Upper lobe of left lung (tissue), 6 donors: ENCODE measurements around the gene ONECUT3. TPM values are rescaled to one million over a fixed set of nuclear protein-coding genes. Genes with fewer than 3 reads are reported as not detected.

Experiments used
- ATAC-seq, 2 donors: fragments of 200-7000 bp; cut with Tn5 transposase; one replicate each; pipeline ENCODE4 v1.9.1; 2022; ENCODE audit warnings: mild to moderate bottlenecking in 2 of 2, moderate library complexity in 2 of 2; ENCODE audit not compliant: low FRiP score in 2 of 2
- DNase-seq, 2 donors: peaks; one replicate each; pipeline ENCODE4 v3.0.0-alpha.2; 2019 to 2020
- H3K27ac ChIP-seq, 4 donors: fragments of 200-600 bp; sonication (generic); one replicate each; pipeline ENCODE4 v1.5.1; 2016 to 2019
- H3K27me3 ChIP-seq, 4 donors: fragments of 200-600 bp; sonication (generic); one replicate each; pipeline ENCODE4 v1.5.1; 2017 to 2019
- H3K36me3 ChIP-seq, 4 donors: fragments of 200-600 bp; sonication (generic); one replicate each; pipeline ENCODE4 v1.5.1; 2016 to 2019
- H3K4me1 ChIP-seq, 4 donors: fragments of 200-600 bp; sonication (generic); one replicate each; pipeline ENCODE4 v1.5.1; 2018 to 2019
- H3K4me3 ChIP-seq, 4 donors: fragments of 200-600 bp; sonication (generic); one replicate each; pipeline ENCODE4 v1.5.1; 2017 to 2019; ENCODE audit warnings: mild to moderate bottlenecking in 2 of 4, moderate library complexity in 1 of 4
- H3K9me3 ChIP-seq, 4 donors: fragments of 200-600 bp; sonication (generic); one replicate each; pipeline ENCODE4 v1.5.1; 2018 to 2019
- EP300 ChIP-seq, 4 donors: sonication (generic); formaldehyde crosslinking; IDR thresholded peaks; one replicate each; pipeline ENCODE4 v1.5.1; 2017; ENCODE audit warnings: antibody characterized with exemption in 4 of 4, control low read depth in 2 of 4
- POLR2A ChIP-seq, 4 donors: fragments of 450-650 bp; IDR thresholded peaks; one replicate each; pipeline ENCODE4 v1.5.1; 2016 to 2017; ENCODE audit warnings: antibody characterized with exemption in 4 of 4, mild to moderate bottlenecking in 2 of 4
- POLR2AphosphoS5 ChIP-seq, 2 donors: sonication (generic); formaldehyde crosslinking; IDR thresholded peaks; one replicate each; pipeline ENCODE4 v1.5.1; 2017; ENCODE audit warnings: antibody characterized with exemption in 2 of 2
- WGBS, 2 donors: methylation state at CpG; one replicate each; pipeline ENCODE4 v1.1.5; 2017 to 2018; 5-methylcytosine and 5-hydroxymethylcytosine counted together
- total RNA-seq, 6 donors: library from RNA; depleted of rRNA in 4 of 6; stranded (reverse); fragments of >200 nt in 4 of 6; gene quantifications; one replicate each; pipeline versions ENCODE4 v1.1.0 to v1.2.1, GENCODE V29; 2016 to 2021
- TF ChIP-seq, protein P1 (sequence below), 6 experiments: fragments of 450-650 bp in 4 of 6; fragments of 200-600 bp in 2 of 6; sonication (generic) in 2 of 6; IDR thresholded peaks; one replicate each; pipeline ENCODE4 v1.5.1; 2016 to 2019; ENCODE audit warnings: antibody characterized with exemption in 6 of 6
- donor health status: DM: no; HTN: no; CAD: no; lungs with moderate emphysema.
- donor health status: DM: no; HTN: yes; CAD: no; lungs with severe emphysema.

The ONECUT3 gene
- total RNA-seq, 6 donors from 2014 or later, result not detected

GRCh38 chr19:1762243-1763117, 9.2 kb downstream of the ONECUT3 start:
- no peak overlapping the region for H3K27ac ChIP-seq
- DNase-seq (peak in 1 of 2 donors; percentile 78), ATAC-seq (no peak)
- TF ChIP-seq, protein P1, sequence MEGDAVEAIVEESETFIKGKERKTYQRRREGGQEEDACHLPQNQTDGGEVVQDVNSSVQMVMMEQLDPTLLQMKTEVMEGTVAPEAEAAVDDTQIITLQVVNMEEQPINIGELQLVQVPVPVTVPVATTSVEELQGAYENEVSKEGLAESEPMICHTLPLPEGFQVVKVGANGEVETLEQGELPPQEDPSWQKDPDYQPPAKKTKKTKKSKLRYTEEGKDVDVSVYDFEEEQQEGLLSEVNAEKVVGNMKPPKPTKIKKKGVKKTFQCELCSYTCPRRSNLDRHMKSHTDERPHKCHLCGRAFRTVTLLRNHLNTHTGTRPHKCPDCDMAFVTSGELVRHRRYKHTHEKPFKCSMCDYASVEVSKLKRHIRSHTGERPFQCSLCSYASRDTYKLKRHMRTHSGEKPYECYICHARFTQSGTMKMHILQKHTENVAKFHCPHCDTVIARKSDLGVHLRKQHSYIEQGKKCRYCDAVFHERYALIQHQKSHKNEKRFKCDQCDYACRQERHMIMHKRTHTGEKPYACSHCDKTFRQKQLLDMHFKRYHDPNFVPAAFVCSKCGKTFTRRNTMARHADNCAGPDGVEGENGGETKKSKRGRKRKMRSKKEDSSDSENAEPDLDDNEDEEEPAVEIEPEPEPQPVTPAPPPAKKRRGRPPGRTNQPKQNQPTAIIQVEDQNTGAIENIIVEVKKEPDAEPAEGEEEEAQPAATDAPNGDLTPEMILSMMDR (IDR thresholded peaks at IDR 0.05), result no peak
- TF ChIP-seq POLR2A (IDR thresholded peaks at IDR 0.05) (no peak), POLR2AphosphoS5 (IDR thresholded peaks at IDR 0.05) (no peak), EP300 (IDR thresholded peaks at IDR 0.05) (no peak)
- WGBS, 2 donors, result 5 to 8% methylated on average over 20 to 21 of the region's 56 CpGs
- no peaks in the 10 kb centered on the region for H3K36me3 ChIP-seq
- H3K4me1 ChIP-seq, result peaks cover 0 to 8% (median 5%) of the 10 kb centered on the region in 4 donors
- peaks cover 0 to 91% (median 56%) of the 10 kb centered on the region in 4 donors for H3K27me3 ChIP-seq
- H3K9me3 ChIP-seq, result no peaks in the 10 kb centered on the region
- no peak overlapping the region for H3K4me3 ChIP-seq

DNA sequence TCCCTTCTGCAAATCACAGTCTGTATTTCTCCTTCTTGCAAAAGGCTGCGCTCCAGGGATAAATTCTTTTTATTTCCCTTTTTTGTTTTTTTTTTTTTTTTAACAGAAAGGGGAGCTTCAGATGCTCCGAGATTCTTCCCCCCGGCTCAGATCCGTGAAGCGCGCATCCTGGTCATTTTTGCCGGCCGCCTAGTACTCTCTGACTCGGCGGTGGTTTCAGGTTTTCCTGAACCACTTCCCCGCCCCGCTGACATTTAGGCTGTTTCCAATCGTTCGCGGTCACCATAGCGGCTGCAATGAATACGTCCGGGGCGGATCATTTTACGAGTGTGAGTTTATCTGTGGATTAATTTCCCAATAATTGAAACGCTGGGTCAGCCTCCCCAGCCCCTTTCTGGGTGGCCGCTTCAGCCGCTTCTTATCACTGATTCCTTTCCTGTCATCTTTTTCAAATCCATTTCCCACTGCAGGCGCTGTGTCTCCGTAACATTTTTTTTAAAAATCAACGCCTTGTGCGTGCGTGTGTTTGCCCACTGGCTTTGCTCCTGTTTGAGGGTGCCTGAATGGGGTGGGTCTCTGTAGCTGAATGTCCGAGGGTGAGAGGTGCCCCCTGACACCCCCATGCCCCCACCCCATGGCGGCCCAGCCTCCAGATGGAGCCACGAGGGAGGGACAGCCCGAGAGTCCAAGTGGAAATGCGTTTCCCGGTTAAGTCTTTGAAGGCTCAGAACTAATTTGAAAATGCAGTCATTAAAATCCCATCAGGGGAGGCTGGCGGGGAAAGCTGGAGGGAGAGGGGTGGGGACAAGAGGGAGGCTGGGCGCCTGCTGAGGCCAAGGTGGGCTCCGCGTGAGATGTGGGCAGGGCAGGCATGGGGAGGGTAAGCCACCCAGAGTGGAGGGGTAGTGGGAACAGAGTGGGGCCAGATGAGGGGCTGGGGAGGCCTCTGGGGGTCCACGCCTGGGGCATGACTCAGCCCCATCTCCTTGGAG, 10.6 kb downstream of the ONECUT3 start:
- H3K4me1 ChIP-seq, result peaks cover 0 to 6% (median 1%) of the 10 kb centered on the region in 4 donors
- no peak for ATAC-seq
- H3K36me3 ChIP-seq, result no peaks in the 10 kb centered on the region
- H3K9me3 ChIP-seq, result no peaks in the 10 kb centered on the region
- no peak overlapping the region for H3K27ac ChIP-seq
- DNase-seq, result no peak
- TF ChIP-seq POLR2AphosphoS5 (IDR thresholded peaks at IDR 0.05) (no peak), EP300 (IDR thresholded peaks at IDR 0.05) (no peak)
- TF ChIP-seq, protein P1 (IDR thresholded peaks at IDR 0.05), result no peak
- no peak overlapping the region for H3K4me3 ChIP-seq
- H3K27me3 ChIP-seq, result peaks cover 0 to 86% (median 52%) of the 10 kb centered on the region in 4 donors
- 9 to 12% methylated on average over 38 to 39 of the region's 39 CpGs for WGBS, 2 donors

DNA sequence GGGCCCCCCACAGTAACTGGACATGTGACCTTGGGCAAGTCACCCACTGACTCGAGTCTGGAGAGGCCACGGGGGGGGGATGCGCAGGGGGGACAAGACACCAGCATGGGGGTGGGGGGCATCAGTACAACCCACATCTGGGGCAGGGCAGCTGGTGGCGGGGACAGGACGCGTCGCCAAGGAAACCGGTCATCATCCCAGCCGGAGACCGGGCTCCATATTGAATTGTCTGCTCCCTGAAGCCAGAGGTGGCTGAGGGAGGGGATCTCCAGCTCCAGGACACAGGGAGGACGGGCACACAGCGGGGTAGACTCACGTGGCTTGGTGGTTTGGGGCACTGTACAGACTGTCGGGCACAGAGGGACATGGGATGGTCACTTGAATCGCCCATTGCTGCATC, 11.4 kb downstream of the ONECUT3 start:
- peaks cover 0 to 78% (median 46%) of the 10 kb centered on the region in 4 donors for H3K27me3 ChIP-seq

GRCh38 chr19:1765232-1765903, 12.1 kb downstream of the ONECUT3 start:
- TF ChIP-seq POLR2A (IDR thresholded peaks at IDR 0.05), result no peak
- no peak for TF ChIP-seq EP300 (IDR thresholded peaks at IDR 0.05)
- TF ChIP-seq, protein P1 (IDR thresholded peaks at IDR 0.05), result no peak
- no peak for TF ChIP-seq POLR2AphosphoS5 (IDR thresholded peaks at IDR 0.05)
- H3K4me3 ChIP-seq, result no peak overlapping the region
- H3K4me1 ChIP-seq, result peaks cover 0 to 6% (median 1%) of the 10 kb centered on the region in 4 donors
- H3K9me3 ChIP-seq, result peaks cover 0 to 2% (median under 1%) of the 10 kb centered on the region in 4 donors
- no peaks in the 10 kb centered on the region for H3K36me3 ChIP-seq
- H3K27ac ChIP-seq, result no peak overlapping the region
- WGBS, 2 donors, result 13 to 16% methylated on average over 10 to 29 of the region's 33 CpGs
- peaks cover 0 to 72% (median 42%) of the 10 kb centered on the region in 4 donors for H3K27me3 ChIP-seq
- DNase-seq (no peak), ATAC-seq (no peak)

More for the DNA sequence above, 11.4 kb downstream of the ONECUT3 start:
- TF ChIP-seq EP300 (IDR thresholded peaks at IDR 0.05), result no peak
- no peak for TF ChIP-seq POLR2A (IDR thresholded peaks at IDR 0.05)
- no peaks in the 10 kb centered on the region for H3K36me3 ChIP-seq
- WGBS, 2 donors, result 10 to 11% methylated on average over 4 to 8 of the region's 15 CpGs
- no peak overlapping the region for H3K4me3 ChIP-seq
- peaks cover 0 to 6% (median 1%) of the 10 kb centered on the region in 4 donors for H3K4me1 ChIP-seq
- H3K27ac ChIP-seq, result no peak overlapping the region
- no peaks in the 10 kb centered on the region for H3K9me3 ChIP-seq
- DNase-seq (no peak), ATAC-seq (no peak)
